Measurements from ENCODE around the gene KCNIP1.
A peak's percentile ranks its signal among the peaks of the same experiment; 100 is the strongest.

The KCNIP1 gene

DNA sequence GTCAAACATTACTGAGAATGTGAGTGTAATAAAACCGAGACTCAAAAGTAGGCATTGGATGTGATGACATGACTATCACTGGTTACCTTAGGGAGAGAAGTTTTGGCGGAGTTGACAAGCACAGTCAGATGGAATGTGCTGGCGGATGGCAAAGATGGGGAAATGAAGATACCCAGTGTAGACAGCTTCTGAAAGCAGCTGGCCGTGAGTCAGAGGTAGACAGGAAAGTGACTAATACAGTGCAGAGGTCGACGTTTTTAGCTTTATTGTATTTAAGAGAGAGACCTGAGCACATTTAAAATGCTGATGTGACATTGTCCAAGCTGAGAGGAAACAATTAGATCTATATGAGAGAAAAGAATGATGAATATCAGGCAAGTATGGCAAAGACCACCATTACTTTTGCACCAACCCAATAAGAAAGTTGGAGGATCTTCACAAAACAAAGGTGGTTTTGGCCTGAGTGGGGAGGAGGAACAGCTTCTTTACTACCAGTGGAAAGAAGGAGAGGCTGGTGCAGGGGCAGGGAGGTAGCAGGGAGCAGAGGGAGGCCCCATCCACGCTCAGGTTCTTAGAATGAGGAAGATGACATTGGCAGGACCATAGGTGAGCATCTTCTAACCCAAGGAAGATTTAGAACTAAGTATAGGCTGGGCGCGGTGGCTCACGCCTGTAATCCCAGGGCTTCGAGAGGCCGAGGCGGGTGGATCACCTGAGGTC, 36.7 kb upstream of the KCNIP1 start:
- Histone ChIP-seq H2BK120ac (ENCODE audit: insufficient read depth, low read length, poor library complexity) (no peak overlapping the region), H3K4me3 (ENCODE audit: low read depth, low read length) (no peak overlapping the region), H3K4me1 (ENCODE audit: control insufficient read depth in 1 of 2, insufficient read depth in 2 of 2, low read length in 2 of 2) (peaks cover 3 to 10% of the 10 kb centered on the region in 2 experiments), H3K23ac (ENCODE audit: low read length) (no peak overlapping the region), H3K9ac (ENCODE audit: low read length) (no peak overlapping the region), H4K91ac (ENCODE audit: low read depth, low read length) (peak overlapping the region; percentile 47), H3K4ac (ENCODE audit: low read depth, low read length) (no peak overlapping the region), H2BK12ac (ENCODE audit: low read length) (no peak overlapping the region), H3K79me1 (ENCODE audit: low read length) (peaks cover 1% of the 10 kb centered on the region), H2AFZ (ENCODE audit: insufficient read depth, low read length, poor library complexity) (no peak overlapping the region), H2BK5ac (ENCODE audit: low read depth, low read length, poor library complexity) (no peak overlapping the region), H3K27ac (ENCODE audit: low read depth, low read length) (no peak overlapping the region), H3K36me3 (ENCODE audit: control insufficient read depth in 1 of 2, insufficient read depth in 2 of 2, low read length in 2 of 2) (no peaks in the 10 kb centered on the region), H4K12ac (ENCODE audit: low read depth, low read length) (no peak overlapping the region), H2AK5ac (ENCODE audit: low read length) (no peak overlapping the region), H3K14ac (ENCODE audit: low read length) (peak overlapping the region; percentile 76), H3K27me3 (ENCODE audit: insufficient read depth, low read length) (no peaks in the 10 kb centered on the region), H3K9me3 (ENCODE audit: insufficient read depth, low read depth, low read length) (no peaks in the 10 kb centered on the region), H3K18ac (ENCODE audit: low read length) (no peak overlapping the region), H3K79me2 (ENCODE audit: control insufficient read depth, insufficient read depth, low read length, poor library complexity) (no peaks in the 10 kb centered on the region), H3K4me2 (ENCODE audit: low read length) (no peak overlapping the region), H4K8ac (ENCODE audit: low read depth, low read length) (peak overlapping the region; percentile 34)
- peak; percentile 94 to 95 for DNase-seq
- no CpG with 5 or more reads among the region's 13 CpGs for WGBS (ENCODE audit: extremely low coverage, insufficient coverage, insufficient read length)

DNA sequence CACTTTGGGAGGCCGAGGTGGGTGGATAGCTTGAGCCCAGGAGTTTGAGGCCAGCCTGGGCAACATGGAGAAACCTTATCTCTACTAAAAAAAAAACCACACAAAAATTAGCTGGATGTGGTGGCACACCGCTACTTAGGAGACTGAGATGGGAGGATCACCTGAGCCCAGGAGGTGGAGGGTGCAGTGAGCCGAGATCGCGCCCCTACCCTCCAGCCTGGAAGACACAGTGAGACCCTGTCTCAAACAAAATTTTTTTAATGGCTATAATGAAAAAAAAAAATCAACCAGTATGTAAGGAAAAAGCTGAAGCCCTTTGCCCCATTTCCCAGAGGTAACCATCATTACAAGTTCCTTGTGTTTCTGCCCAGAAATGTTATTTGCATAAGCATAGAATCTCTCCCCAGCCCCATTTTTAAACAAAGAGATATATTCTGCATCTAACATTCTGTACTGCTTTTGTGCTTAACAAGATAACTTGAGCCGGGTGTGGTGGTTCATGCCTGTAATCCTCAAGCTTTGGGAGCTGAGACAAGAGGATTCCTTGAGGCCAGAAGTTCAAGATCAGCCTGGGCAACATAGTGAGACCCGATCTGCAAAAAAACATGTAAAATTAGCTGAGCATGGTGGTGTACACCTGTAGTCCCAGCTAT, 35.1 kb upstream of the KCNIP1 start:
- H3K79me1 ChIP-seq (ENCODE audit: low read length): peaks cover 1% of the 10 kb centered on the region
- H3K18ac ChIP-seq (ENCODE audit: low read length): no peak overlapping the region
- no peak overlapping the region for H3K4me2 ChIP-seq (ENCODE audit: low read length)
- H4K12ac ChIP-seq (ENCODE audit: low read depth, low read length): no peak overlapping the region
- H3K9ac ChIP-seq (ENCODE audit: low read length): no peak overlapping the region
- H3K79me2 ChIP-seq (ENCODE audit: control insufficient read depth, insufficient read depth, low read length, poor library complexity): no peaks in the 10 kb centered on the region
- H3K27me3 ChIP-seq (ENCODE audit: insufficient read depth, low read length): no peaks in the 10 kb centered on the region
- H3K27ac ChIP-seq (ENCODE audit: low read depth, low read length): no peak overlapping the region
- no peak overlapping the region for H2BK120ac ChIP-seq (ENCODE audit: insufficient read depth, low read length, poor library complexity)
- H3K23ac ChIP-seq (ENCODE audit: low read length): no peak overlapping the region
- no peaks in the 10 kb centered on the region for H3K9me3 ChIP-seq (ENCODE audit: insufficient read depth, low read depth, low read length)
- no peak overlapping the region for H4K8ac ChIP-seq (ENCODE audit: low read depth, low read length)
- no peak for DNase-seq
- H3K4me3 ChIP-seq (ENCODE audit: low read depth, low read length): no peak overlapping the region
- H3K36me3 ChIP-seq (ENCODE audit: control insufficient read depth in 1 of 2, insufficient read depth in 2 of 2, low read length in 2 of 2): no peaks in the 10 kb centered on the region
- H2BK5ac ChIP-seq (ENCODE audit: low read depth, low read length, poor library complexity): no peak overlapping the region
- no peak overlapping the region for H2AFZ ChIP-seq (ENCODE audit: insufficient read depth, low read length, poor library complexity)
- H3K14ac ChIP-seq (ENCODE audit: low read length): no peak overlapping the region
- H2AK5ac ChIP-seq (ENCODE audit: low read length): no peak overlapping the region
- no peak overlapping the region for H2BK12ac ChIP-seq (ENCODE audit: low read length)
- no CpG with 5 or more reads among the region's 7 CpGs for WGBS (ENCODE audit: extremely low coverage, insufficient coverage, insufficient read length)
- peaks cover 3 to 10% of the 10 kb centered on the region in 2 experiments for H3K4me1 ChIP-seq (ENCODE audit: control insufficient read depth in 1 of 2, insufficient read depth in 2 of 2, low read length in 2 of 2)
- no peak overlapping the region for H4K91ac ChIP-seq (ENCODE audit: low read depth, low read length)
- H3K4ac ChIP-seq (ENCODE audit: low read depth, low read length): no peak overlapping the region

DNA sequence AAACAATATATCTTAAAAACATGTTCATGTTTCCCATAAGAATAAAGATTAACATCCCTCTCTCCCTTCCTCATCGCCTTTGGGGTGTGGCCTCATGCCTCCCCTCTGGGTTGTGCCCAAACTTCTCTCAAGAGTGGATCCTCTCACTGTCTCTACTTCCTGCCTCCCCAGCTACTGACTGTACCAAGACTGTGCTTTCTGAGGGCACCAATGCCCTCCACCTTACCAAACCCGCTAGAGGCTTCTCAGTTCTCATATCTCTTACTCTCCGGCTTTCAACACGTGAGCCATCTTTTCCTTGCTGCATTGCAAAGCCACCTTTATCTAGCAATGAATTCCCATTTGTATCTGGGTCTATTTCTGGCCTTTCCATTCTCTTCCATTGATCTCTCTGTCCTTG, 34.4 kb upstream of the KCNIP1 start:
- no peaks in the 10 kb centered on the region for H3K27me3 ChIP-seq (ENCODE audit: insufficient read depth, low read length)
- H4K8ac ChIP-seq (ENCODE audit: low read depth, low read length): no peak overlapping the region
- no peak overlapping the region for H3K18ac ChIP-seq (ENCODE audit: low read length)
- H3K79me2 ChIP-seq (ENCODE audit: control insufficient read depth, insufficient read depth, low read length, poor library complexity): no peaks in the 10 kb centered on the region
- WGBS (ENCODE audit: extremely low coverage, insufficient coverage, insufficient read length): no CpG with 5 or more reads among the region's 4 CpGs
- H3K4ac ChIP-seq (ENCODE audit: low read depth, low read length): no peak overlapping the region
- no peak overlapping the region for H3K4me2 ChIP-seq (ENCODE audit: low read length)
- DNase-seq: no peak
- no peaks in the 10 kb centered on the region for H3K9me3 ChIP-seq (ENCODE audit: insufficient read depth, low read depth, low read length)
- H3K36me3 ChIP-seq (ENCODE audit: control insufficient read depth in 1 of 2, insufficient read depth in 2 of 2, low read length in 2 of 2): no peaks in the 10 kb centered on the region
- no peak overlapping the region for H4K91ac ChIP-seq (ENCODE audit: low read depth, low read length)
- H3K9ac ChIP-seq (ENCODE audit: low read length): no peak overlapping the region
- H3K23ac ChIP-seq (ENCODE audit: low read length): peak overlapping the region; percentile 21
- peaks cover 1% of the 10 kb centered on the region for H3K79me1 ChIP-seq (ENCODE audit: low read length)
- no peak overlapping the region for H2BK5ac ChIP-seq (ENCODE audit: low read depth, low read length, poor library complexity)
- no peak overlapping the region for H4K12ac ChIP-seq (ENCODE audit: low read depth, low read length)
- no peak overlapping the region for H3K14ac ChIP-seq (ENCODE audit: low read length)
- H2AK5ac ChIP-seq (ENCODE audit: low read length): no peak overlapping the region
- peaks cover 3 to 10% of the 10 kb centered on the region in 2 experiments for H3K4me1 ChIP-seq (ENCODE audit: control insufficient read depth in 1 of 2, insufficient read depth in 2 of 2, low read length in 2 of 2)
- H3K4me3 ChIP-seq (ENCODE audit: low read depth, low read length): no peak overlapping the region
- no peak overlapping the region for H2AFZ ChIP-seq (ENCODE audit: insufficient read depth, low read length, poor library complexity)
- H2BK120ac ChIP-seq (ENCODE audit: insufficient read depth, low read length, poor library complexity): no peak overlapping the region
- no peak overlapping the region for H3K27ac ChIP-seq (ENCODE audit: low read depth, low read length)
- H2BK12ac ChIP-seq (ENCODE audit: low read length): no peak overlapping the region

DNA sequence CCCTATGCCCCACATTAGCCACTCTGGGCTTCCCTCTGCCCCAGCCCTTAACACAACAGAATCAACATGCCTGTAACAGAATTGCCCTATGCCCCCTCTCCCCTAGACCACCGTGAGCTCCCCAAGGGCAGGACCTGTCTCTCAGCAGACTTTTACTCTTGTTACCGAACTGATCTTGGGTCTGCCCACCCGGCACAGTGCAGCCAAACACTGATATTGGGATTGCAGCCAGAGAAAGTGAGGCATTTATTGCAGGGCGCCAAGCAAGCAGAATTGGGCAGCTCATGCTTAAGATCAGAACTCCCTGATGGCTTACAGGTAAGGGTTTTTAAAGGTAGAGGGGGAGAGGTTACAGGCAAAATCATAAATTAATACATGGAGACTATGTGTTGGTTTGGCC, 33.5 kb upstream of the KCNIP1 start:
- no peaks in the 10 kb centered on the region for H3K27me3 ChIP-seq (ENCODE audit: insufficient read depth, low read length)
- no peak overlapping the region for H3K4me3 ChIP-seq (ENCODE audit: low read depth, low read length)
- peaks cover 3 to 10% of the 10 kb centered on the region in 2 experiments for H3K4me1 ChIP-seq (ENCODE audit: control insufficient read depth in 1 of 2, insufficient read depth in 2 of 2, low read length in 2 of 2)
- peaks cover 2% of the 10 kb centered on the region for H3K9me3 ChIP-seq (ENCODE audit: insufficient read depth, low read depth, low read length)
- no peak overlapping the region for H3K18ac ChIP-seq (ENCODE audit: low read length)
- H3K36me3 ChIP-seq (ENCODE audit: control insufficient read depth in 1 of 2, insufficient read depth in 2 of 2, low read length in 2 of 2): peaks cover 0 to 2% of the 10 kb centered on the region in 2 experiments
- H3K14ac ChIP-seq (ENCODE audit: low read length): no peak overlapping the region
- no peak overlapping the region for H4K91ac ChIP-seq (ENCODE audit: low read depth, low read length)
- H3K9ac ChIP-seq (ENCODE audit: low read length): no peak overlapping the region
- H2AK5ac ChIP-seq (ENCODE audit: low read length): no peak overlapping the region
- no peak overlapping the region for H2BK120ac ChIP-seq (ENCODE audit: insufficient read depth, low read length, poor library complexity)
- no peak overlapping the region for H2BK5ac ChIP-seq (ENCODE audit: low read depth, low read length, poor library complexity)
- peaks cover 1% of the 10 kb centered on the region for H3K79me1 ChIP-seq (ENCODE audit: low read length)
- no peak overlapping the region for H3K4ac ChIP-seq (ENCODE audit: low read depth, low read length)
- no peak for DNase-seq
- no peak overlapping the region for H3K4me2 ChIP-seq (ENCODE audit: low read length)
- H4K12ac ChIP-seq (ENCODE audit: low read depth, low read length): no peak overlapping the region
- H3K23ac ChIP-seq (ENCODE audit: low read length): no peak overlapping the region
- H3K79me2 ChIP-seq (ENCODE audit: control insufficient read depth, insufficient read depth, low read length, poor library complexity): no peaks in the 10 kb centered on the region
- H2BK12ac ChIP-seq (ENCODE audit: low read length): no peak overlapping the region
- H2AFZ ChIP-seq (ENCODE audit: insufficient read depth, low read length, poor library complexity): no peak overlapping the region
- no peak overlapping the region for H3K27ac ChIP-seq (ENCODE audit: low read depth, low read length)
- H4K8ac ChIP-seq (ENCODE audit: low read depth, low read length): no peak overlapping the region
- no CpG with 5 or more reads among the region's 4 CpGs for WGBS (ENCODE audit: extremely low coverage, insufficient coverage, insufficient read length)

All from trophoblast cell (in vitro differentiated cells and primary cell).